Measurements from ENCODE around the gene TMEM170A. TPM values are rescaled to one million over a fixed set of nuclear protein-coding genes. Genes with fewer than 3 reads are reported as not detected.

Gene TMEM170A
- total and polyA plus RNA-seq, 2 of the 13 experiments (the other 11 are each of a cell fraction or from before 2014, with no cell fraction given), result 35.7 to 39.7 TPM

- TF ChIP-seq DZIP1 (CRISPR knock-in tag; IDR thresholded peaks at IDR 0.05) (no peak), SP2 (CRISPR knock-in tag; IDR thresholded peaks at IDR 0.05) (no peak), E2F2 (CRISPR knock-in tag; IDR thresholded peaks at IDR 0.05; ENCODE audit: borderline replicate concordance) (no peak), ZNF839 (CRISPR knock-in tag; IDR thresholded peaks at IDR 0.05; ENCODE audit: borderline replicate concordance) (no peak), MTF2 (CRISPR knock-in tag; IDR thresholded peaks at IDR 0.05; ENCODE audit: borderline replicate concordance) (no peak), NFKB2 (CRISPR knock-in tag; IDR thresholded peaks at IDR 0.05; ENCODE audit: borderline replicate concordance) (no peak), ZNF362 (CRISPR knock-in tag; IDR thresholded peaks at IDR 0.05; ENCODE audit: borderline replicate concordance) (no peak), MEIS1 (CRISPR knock-in tag; IDR thresholded peaks at IDR 0.05; ENCODE audit: borderline replicate concordance) (0 out of 2 replicates have a peak, but pooled peaks have one; percentile 54), PHF5A (CRISPR knock-in tag; IDR thresholded peaks at IDR 0.05; ENCODE audit: low read depth, unreplicated experiment) (no peak), ZNF556 (CRISPR knock-in tag; IDR thresholded peaks at IDR 0.05; ENCODE audit: borderline replicate concordance) (no peak), ZBTB39 (CRISPR knock-in tag; IDR thresholded peaks at IDR 0.05) (no peak), GABPB1 (CRISPR knock-in tag; IDR thresholded peaks at IDR 0.05) (no peak; the same call in 1 of the 2 replicates), XRCC5 (optimal IDR thresholded peaks at IDR 0.05; ENCODE audit: low read length) (peak; percentile 64), NFE2L1 (CRISPR knock-in tag; IDR thresholded peaks at IDR 0.05; ENCODE audit: borderline replicate concordance) (no peak), NFYB (CRISPR knock-in tag; IDR thresholded peaks at IDR 0.05) (no peak), ATRX (CRISPR knock-in tag; IDR thresholded peaks at IDR 0.05; ENCODE audit: borderline replicate concordance) (no peak), CAMTA2 (CRISPR knock-in tag; IDR thresholded peaks at IDR 0.05; ENCODE audit: borderline replicate concordance) (no peak), DPF2 (CRISPR knock-in tag; IDR thresholded peaks at IDR 0.05; ENCODE audit: borderline replicate concordance, low read depth) (no peak), E2F1 (CRISPR knock-in tag; IDR thresholded peaks at IDR 0.05) (no peak), SIN3A (IDR thresholded peaks at IDR 0.05; ENCODE audit: borderline replicate concordance, low read depth, low read length) (no peak)
Measured at GRCh38 chr16:75471723-75472633, 7.5 kb upstream of the TMEM170A start (continued).
